Activated CD8-positive, alpha-beta memory T cell treated with anti-CD3 and anti-CD28 coated beads, Interleukin-2, amount 50 U/mL, for 24 hours (primary cell): ENCODE measurements around the gene PITPNM2.

ENCODE experiments used
- DNase-seq: peaks from one replicate; pipeline ENCODE4 v3.0.0-alpha.2; 2020; ENCODE audit errors: extremely low read depth

Gene PITPNM2

DNA sequence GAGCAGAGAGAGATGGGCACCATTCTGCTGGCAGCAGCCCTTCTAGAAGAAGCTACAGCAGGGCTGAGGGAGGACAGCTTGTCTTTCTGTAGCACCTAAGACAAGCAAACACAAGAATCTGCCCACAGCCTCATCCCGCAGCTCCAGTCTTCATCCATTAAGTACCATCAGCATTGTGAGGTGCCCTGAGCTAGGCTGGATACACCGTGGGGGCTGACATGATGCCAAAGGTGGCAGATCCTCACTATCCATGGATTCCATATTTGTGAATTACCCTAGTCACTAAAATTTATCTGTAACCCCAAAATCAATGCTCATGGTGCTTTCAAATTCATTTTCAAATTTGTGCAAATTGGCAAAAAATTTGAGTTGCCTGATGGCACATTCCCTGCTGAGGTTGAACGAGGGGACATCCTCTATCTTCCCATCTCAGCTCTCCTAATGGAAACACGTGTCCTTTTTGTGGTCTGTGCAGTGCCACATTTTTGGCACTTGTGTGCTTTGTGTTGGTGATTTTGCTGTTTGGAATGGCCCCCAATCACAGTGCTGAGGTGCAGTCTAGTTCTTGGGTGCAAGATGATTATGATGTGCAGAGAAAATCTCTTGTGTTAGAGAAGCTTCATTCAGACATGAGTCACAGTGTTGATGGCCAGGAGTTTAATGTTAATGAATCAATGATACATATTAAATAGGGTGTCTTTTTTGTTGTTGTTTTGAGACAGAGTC lies 7.0 kb downstream of the PITPNM2 start:
- no peak for DNase-seq

DNA sequence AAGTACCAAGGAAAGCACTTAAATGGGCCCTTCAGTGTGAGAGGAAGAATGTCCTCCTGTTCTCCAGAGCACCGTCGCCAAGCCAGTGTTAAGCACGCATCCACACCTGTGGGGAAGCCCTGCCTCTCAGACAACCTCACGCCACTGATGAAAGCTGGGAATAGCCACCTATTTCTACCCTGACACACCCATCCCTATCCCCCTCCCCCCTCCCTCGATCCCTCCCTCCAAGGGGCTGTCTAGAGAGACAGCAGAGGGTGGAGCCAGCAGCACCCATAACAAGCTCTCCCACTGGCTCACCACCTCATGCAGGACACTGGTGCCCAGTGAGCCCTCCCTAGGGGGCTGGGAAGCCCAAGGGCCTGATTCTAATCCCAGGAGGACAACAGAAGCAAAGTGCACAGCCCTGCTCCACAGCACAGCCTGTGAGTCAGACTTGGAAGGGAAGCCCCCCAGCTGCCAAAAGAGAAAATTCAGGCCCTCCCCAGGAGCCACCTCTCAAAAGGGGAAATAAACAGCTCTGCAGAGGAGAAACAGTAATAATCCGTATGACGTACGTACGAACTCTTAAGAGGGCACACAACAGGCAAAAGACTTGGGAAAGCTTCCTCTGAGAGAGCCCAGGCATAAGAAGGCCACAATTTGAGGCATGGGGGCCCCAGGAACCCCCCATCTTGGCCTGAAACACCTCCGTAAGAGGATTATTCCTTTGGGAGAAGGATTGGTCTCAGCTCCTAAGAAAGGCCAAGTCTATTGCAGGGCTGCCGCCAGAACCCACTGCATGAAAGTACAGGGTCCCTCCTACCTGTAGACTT lies 7.8 kb downstream of the PITPNM2 start:
- DNase-seq: no peak

DNA sequence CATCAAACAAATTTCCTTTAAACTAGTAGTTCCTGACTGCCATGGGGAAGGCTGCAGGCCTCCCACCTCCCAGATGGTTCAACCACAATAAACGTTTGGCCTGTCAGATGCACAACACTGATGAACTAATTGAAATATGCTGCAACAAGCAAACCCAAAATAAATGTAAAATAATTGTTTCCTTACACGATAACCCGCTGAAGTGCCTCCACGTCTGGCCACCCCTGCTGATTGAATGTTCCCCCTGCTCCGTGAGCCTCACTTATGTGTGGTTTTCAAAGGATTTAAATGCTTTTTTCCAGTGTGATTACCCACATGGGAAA lies 8.4 kb downstream of the PITPNM2 start:
- DNase-seq: no peak

DNA sequence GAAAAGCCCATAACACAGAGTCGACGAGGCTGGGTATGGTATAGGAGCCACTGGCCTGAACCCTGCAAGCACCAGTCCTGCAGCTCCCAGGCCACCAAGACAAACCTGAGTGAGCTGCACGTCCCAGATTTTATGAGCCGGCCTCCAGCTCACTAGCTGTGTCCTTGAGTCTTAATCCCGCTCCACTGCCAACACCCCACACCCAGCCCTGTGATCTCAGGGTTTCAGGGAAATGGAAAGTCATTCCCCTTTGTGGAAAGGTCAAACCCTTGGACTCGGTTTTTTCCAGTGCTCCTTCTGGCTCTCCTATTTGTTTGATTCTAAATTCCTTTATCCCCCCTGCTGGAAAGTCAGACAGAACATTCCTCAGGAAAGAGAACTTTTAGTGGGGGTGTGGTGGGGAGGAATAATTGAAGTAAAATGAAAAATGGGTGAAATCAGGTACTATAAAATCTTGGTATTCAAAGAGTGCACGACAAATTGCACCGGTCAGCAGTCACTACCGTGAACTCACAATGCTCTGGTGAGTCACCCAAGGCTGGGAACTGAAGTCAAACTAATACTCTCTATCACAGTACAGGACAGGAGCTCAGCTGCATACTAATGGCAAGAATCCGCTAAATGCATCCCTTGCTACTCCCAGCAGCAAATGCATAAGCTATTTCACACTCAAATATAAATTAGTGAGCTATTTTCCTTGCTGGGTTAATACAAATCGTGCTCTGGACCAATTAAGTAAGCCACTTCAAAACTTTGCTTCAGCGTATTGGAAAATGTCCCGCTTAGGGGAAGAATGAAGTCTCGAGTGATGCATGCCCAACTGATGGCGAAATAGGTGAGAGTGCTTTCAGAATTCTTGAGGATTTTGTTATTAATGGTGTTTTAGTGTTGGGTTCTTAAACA lies 9.0 kb downstream of the PITPNM2 start:
- DNase-seq: no peak

DNA sequence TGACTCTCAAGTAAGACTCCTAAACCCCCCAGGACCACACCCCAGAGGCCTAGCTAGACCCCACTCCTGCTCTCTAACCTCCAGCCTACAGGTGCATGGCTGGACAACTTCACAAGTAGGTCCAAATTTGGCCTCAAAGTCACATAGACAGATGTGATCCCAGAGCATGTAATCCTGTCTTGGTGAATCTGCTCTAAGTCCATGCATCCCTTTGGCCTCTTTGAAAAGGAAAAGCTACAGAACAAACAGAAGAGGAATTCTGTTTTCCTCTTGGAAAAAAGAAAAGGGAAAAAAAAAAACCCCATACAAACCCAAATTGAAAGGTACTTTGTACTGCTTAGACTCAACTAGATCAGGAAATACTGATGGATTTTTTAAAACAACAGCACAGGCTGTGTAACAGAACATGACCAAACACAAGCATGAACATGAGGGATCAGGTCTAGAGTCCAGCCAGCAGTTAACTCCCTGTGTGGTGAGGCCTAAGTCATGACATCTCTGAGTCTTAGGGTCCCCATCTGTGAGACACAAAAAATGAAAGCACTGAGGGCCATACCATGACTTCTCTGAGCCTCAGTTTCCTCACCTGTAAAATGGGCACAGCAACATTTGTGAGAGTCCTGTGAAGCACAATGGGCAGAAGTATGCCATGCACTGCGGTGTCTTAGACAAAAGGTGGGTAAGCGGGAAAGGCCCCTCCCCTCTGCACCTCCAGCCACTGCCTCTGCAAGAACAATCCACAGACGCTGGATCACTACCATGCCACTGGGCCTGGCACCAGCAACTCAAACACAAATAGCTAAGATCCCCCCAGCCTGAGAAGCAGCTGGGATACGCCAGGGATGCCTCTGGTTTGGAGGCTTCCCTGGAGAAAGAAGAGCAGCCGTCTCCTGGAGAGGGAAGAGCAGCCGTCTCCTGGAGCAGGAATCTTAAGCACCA lies 9.9 kb downstream of the PITPNM2 start:
- no peak for DNase-seq

DNA sequence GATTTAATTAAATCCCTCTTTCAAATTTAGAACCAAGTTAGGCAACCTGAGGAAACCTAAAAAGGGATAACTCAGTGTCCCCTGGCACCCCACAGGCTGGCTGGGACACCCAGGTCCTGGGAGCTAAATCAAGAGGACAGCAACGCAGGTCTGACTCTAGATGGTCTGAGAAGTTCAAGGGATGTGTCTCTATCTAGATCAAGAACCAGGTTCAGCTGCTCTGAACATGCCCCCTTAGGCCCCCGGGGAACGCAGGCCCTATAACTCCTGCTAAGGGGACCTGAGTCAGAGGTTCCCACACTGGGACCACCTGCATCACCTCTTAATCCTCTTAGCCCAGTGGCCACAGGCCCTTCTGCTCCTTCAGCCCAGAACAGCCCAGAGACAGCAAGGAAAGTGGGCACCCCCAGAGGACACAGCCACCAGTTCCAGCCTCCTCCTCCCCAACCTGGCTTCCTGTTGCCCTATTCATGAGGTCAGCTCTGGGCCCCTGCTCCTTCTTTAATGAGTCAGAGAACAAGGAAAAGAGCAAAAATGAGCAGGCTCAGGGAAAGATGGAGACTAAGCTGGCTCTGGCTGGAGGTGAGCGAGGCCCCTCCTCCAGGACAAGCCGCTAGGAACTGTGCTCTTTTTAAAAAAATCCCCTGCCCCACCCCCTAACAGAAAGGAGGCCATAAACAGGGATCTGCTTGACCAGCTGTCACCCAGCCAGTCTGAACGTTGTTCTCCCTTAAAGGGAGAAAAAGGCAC lies 10.8 kb downstream of the PITPNM2 start:
- no peak for DNase-seq

DNA sequence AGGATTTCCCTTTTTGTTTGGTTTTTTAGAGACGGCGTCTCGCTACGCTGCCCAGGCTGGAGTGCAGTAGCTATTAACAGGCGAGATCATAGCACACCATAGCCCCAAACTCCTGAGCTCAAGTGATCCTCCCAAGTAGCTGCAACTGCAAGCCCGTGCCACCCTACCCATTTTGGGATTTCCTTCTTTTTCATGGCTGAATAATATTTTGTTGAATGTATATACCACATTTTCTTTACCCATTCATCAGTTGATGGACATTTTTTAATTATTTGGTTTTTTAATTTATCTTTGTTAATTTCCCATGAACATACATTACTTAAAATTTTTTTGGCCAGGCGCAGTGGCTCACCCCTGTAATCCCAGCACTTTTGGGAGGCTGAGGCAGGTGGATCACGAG lies 15.2 kb downstream of the PITPNM2 start:
- DNase-seq: no peak

DNA sequence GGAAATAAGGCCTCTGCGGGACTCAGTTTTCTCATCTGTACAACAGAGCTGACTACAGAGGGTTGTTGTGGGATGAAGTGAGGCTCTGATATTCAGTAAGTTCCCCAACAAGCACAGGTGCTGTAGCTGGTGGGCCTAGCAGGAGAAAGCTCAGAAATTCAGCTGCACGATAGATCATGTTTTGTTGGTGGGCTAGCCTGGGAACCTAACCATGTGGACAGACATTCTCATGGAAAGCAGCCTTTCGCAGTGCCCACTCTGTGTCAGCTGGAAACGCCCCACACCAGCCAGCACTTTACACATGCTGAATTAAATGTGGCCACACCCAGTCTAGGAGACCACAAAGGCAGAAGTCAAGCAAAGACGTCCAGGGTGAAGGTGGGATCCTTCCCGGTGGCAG lies 16.1 kb downstream of the PITPNM2 start:
- DNase-seq: no peak

DNA sequence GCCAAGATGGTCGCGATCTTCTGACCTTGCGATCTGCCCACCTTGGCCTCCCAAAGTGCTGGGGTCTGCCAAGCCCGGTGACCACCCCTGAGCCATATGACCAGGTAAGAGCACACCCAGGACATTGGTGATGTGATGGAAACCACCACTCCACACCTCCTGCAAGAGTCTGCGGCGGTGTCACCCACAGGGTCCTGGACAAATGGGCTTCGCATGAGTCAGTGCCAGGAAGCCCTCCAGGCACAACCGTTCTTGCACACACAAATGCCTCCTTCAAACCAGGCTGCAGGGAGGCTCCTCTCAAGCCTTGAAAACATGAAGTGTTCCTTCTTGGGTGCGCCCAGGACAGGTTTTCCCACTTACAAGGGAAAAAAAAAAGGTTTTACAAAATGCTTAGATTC lies 16.6 kb downstream of the PITPNM2 start:
- no peak for DNase-seq

DNA sequence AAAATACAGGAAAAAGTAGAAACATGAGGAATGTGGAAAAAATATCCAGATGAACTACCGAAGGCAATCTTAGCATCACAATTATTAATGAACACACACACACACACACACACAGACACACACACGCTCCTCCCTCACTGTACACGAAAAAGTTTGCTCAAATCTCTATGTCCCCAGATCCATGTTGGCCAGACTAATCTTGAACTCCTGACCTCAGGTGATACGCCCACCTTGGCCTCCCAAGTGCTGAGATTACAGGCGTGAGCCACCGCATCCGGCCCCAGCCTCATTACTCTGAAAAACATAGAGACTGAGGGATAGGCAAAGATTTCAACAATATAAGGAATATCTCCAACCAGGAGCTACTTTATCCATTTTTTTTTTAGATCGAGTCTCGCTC lies 17.2 kb downstream of the PITPNM2 start:
- DNase-seq: no peak

DNA sequence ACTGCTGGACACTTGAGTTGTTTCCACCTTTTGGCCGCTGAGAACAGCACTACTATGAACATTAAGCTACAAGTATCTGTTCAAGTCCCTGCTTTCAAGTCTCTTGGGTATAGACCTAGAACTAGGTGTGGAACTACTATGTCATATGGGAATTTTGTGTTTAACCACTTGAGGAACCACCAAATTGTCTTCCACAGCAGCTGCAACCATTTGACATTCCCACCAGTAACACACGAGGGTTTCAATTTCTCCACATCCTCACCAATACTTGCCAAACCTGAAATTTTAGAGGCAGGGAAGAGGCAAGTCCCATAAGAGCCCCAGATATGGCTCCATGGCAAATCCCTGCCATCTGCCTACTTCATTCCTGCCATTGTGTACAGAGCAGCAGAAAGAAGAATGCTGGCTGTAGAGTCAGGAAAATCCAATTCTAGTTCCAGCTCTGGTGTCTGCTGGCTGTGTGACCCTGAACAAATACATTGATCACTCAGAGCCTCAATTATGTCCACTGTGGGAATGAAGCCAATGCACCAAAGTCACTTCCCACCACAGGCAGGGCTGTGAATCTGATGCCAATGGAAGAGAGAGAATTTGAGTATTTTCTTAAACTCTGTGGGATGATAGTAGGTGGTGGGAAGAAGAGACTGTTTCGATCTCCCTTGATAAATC lies 17.8 kb downstream of the PITPNM2 start:
- no peak for DNase-seq

DNA sequence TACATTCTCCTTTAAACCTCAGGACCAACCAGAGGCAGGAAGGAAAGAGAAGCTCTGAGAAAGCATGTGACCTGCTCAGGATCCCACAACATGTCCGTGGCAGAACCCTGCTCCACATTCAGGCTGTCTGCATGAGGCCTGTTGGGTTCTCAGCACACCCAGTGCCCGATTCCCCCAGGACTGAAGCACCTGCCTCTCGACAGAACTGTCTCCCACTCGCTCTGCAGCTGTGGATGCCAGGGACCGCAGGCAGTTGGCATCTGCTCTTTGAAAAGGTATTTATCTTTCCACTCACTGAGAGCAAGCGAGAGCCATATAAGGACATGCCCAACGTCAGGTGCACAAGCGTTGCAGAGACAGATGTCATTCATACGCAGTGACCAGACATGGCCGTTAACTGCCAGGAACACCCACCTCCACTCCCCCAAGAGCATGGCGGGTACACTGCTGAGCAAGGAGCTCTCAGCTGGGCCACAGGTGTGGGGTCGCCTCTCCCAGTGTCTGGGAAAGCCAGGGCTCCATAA lies 18.9 kb downstream of the PITPNM2 start:
- DNase-seq: no peak

DNA sequence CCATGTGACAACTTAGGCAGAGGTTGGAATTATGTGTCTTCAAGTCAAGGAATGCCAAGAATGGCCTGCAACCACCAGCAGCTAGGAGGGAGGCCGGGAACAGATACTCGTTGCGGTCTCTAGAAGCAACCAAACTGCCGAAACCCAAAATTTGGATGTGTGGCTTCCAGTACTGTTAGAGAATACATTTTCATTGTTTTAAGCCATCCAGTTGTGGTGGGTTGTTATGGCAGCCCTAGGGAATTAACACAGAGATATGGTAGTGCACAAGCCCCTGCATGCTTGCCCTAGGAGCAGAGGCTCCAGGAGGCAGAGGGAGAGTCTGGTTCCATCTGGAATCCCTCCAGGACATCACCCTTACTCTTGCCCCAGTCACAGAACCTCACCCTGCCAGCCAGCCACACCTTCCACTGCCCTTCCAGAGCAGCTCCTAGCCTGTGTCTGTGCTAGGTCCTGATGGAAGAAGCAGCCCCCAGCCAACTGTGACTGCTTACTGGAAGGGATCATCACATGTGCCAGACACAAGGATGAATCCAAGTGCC lies 19.5 kb downstream of the PITPNM2 start:
- no peak for DNase-seq

DNA sequence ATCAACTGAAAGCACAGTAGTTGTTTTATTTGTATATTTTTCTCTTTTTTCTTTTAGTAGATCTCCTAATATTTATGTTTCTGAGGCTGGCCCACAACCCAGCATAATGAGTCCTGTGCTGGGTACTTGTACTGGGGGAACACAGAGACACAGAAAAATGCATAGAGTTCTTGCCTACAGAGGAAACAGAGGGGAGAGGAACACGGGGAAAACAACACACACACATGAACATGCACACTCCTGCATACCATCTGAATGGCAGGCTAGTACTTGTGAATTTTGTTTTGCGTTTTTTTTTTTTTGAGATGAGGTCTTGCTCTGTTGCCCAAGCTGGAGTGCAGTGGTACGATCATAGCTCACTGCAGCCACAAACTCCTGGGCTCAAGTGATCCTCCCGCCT lies 21.3 kb downstream of the PITPNM2 start:
- DNase-seq: no peak

DNA sequence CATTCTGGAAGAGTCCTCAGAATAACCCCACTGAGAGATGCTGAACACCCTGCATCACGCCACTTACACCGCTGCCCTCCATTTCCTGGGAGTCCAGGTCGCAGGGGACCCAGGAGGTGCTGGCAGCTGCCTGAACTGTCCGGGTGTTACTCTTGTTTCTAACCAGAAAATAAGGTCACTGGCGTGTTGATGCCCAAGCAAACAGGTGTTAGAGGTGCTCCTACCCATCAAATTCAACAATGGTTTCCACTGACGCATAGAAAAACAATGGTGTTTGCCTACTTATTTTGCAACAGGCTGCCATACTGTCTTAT lies 23.8 kb downstream of the PITPNM2 start:
- DNase-seq: no peak

DNA sequence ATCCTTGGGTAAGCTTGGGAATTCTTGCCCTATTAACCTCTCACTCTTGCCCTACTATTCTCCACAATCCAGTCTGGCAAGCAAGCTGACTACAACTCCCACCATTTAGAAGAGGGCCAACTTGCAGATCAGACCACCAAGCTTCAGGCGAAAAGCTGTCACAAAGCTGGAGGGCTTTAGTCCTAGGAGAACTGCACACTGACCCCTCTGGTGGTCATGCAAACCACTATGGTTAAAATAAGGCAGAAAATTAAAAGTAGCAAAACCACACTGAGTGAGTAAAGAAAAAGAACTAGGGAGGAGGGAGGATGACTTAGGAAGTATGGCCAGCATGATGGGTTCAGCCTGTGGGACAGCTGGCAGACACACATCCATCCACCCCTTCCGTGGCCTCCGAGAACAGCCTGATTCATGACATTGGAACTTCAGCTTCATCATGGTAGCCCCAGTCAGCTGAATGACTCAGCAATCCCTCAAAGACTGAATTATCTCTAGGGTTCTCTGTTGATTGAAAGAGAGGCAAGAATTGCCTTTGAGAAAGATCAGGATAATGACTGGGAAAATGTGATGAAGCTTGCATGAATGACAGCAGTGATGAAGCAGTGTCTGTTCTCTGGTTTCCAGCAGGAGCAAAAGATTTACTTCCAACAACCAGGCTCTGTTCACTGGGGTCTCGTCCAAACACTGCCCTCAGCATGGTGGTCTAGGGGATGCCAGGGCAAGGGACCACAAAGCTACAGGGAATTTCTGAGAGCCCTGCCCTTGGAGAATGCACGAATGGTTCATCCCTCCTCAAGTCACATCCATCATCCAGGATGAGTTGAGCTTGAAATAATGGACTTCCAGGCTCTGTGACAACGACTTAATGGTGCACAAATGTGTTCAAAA lies 24.4 kb downstream of the PITPNM2 start:
- DNase-seq: no peak

DNA sequence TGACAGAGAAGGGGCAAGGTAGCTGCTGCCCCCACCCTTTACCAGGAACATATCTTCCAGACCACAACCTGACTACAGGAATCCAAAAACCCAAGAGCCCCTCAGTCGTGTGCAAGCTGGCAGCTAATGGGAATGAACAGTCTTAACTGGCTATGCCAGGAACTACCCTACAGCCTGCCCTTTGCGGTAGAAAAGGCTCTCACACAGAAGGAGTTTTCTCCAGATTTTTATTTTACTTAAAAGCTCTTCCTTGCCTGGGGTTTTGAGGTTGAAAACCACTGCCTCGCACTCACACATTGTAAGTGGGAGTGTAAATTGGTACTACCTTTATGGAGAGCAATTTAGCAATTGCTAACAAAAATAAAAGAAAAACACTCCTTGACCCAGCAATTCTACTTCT lies 28.3 kb downstream of the PITPNM2 start:
- no peak for DNase-seq

DNA sequence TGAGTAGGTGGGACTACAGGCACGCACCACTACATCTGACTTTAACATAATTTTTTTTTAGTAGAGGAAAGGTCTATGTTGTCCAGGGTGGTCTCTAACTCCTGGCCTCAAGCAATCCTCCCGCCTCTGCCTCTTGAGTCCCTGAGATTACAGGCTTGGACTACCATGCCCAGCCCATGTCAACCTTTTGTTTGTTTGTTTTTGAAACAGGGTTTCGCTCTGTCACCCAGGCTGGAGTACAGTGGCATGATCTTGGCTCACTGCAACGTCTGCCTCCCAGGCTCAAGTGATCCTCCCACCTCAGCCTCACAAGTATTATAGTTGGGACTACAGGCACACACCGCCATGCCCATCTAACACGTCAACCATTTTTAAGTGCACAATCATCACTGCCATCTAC lies 29.2 kb downstream of the PITPNM2 start:
- DNase-seq: no peak
